ENCODE results near the gene STX4.
A peak's percentile ranks its signal among the peaks of the same experiment; 100 is the strongest.

STX4 gene

GRCh38 chr16:31032736-31033708 is at the start of gene STX4:
STX4 (plus strand) TSS chr16:31033558; CDS start chr16:31033806, 248 bp downstream.
- peak; percentile 97 to 98 for DNase-seq
- no peaks in the 10 kb centered on the region for H3K27me3 ChIP-seq
- TF ChIP-seq CTCF (IDR thresholded peaks at IDR 0.05): peak in 1 of 2 experiments; percentile 5
- no peaks in the 10 kb centered on the region for H3K9me3 ChIP-seq
- H3K4me1 ChIP-seq: peaks cover 0 to 22% (median 12%) of the 10 kb centered on the region in 4 donors
- intact Hi-C loops (cut with DNase I; ENCODE audit: low total_unique reads): loop anchor here (5.0 kb wide), 1 partner anchor 36 kb away; no protein-coding TSS in a partner anchor
- H3K4me3 ChIP-seq: peak within 1 kb of the TSS; percentile 83 to 99
- peak within 1 kb of the TSS; percentile 92 to 93 for H3K27ac ChIP-seq
- peaks cover 2 to 25% (median 21%) of the 10 kb centered on the region in 3 donors for H3K36me3 ChIP-seq

- Histone ChIP-seq H3K4me1 (peaks cover 0 to 15% (median 11%) of the 10 kb centered on the region in 4 donors), H3K27me3 (no peaks in the 10 kb centered on the region), H3K27ac (no peak overlapping the region), H3K36me3 (peaks cover 16 to 68% (median 46%) of the 10 kb centered on the region in 3 donors), H3K4me3 (no peak overlapping the region), H3K9me3 (no peaks in the 10 kb centered on the region)
- DNase-seq: no peak
- intact Hi-C loops (cut with DNase I; ENCODE audit: low total_unique reads): loop anchor here (10.0 kb wide), 3 partner anchors 161 to 891 kb away; partner anchors contain the start of gene ZNF267
- TF ChIP-seq CTCF (IDR thresholded peaks at IDR 0.05): no peak
Measured at GRCh38 chr16:30983898-30984610, 49.3 kb upstream of the STX4 start.

GRCh38 chr16:30984669-30985400 is 48.5 kb upstream of the STX4 start, which contains the start of gene HSD3B7:
HSD3B7 (plus strand) TSS chr16:30985207; CDS start chr16:30985659, 452 bp downstream.
- intact Hi-C loops (cut with DNase I; ENCODE audit: low total_unique reads): loop anchor here (1.0 to 10.0 kb wide), 5 partner anchors 87 to 890 kb away; partner anchors contain the start of genes ZNF267, ZNF646 and ZNF668
- Histone ChIP-seq H3K4me3 (peak within 1 kb of the TSS; percentile 40 to 55), H3K36me3 (peaks cover 9 to 60% (median 38%) of the 10 kb centered on the region in 3 donors), H3K27ac (peak within 1 kb of the TSS in 1 of 2 donors; percentile 33), H3K9me3 (no peaks in the 10 kb centered on the region), H3K27me3 (no peaks in the 10 kb centered on the region), H3K4me1 (peaks cover 0 to 15% (median 11%) of the 10 kb centered on the region in 4 donors)
- peak; percentile 91 to 93 for DNase-seq
- TF ChIP-seq CTCF (IDR thresholded peaks at IDR 0.05): peak; percentile 92 to 95

- no peak for TF ChIP-seq CTCF (IDR thresholded peaks at IDR 0.05)
- no peaks in the 10 kb centered on the region for H3K27me3 ChIP-seq
- intact Hi-C loops (cut with DNase I; ENCODE audit: low total_unique reads): loop anchor here (1.0 to 10.0 kb wide), 5 partner anchors 87 to 889 kb away; partner anchors contain the start of genes ZNF267, ZNF646 and ZNF668
- peaks cover 3 to 53% (median 30%) of the 10 kb centered on the region in 3 donors for H3K36me3 ChIP-seq
- peak overlapping the region; percentile 40 to 55 for H3K4me3 ChIP-seq
- no peaks in the 10 kb centered on the region for H3K9me3 ChIP-seq
- peak overlapping the region in 1 of 2 donors; percentile 33 for H3K27ac ChIP-seq
- DNase-seq: peak in 1 of 2 donors; percentile 48
- peaks cover 0 to 15% (median 11%) of the 10 kb centered on the region in 4 donors for H3K4me1 ChIP-seq
Measured at GRCh38 chr16:30985401-30986128, 47.8 kb upstream of the STX4 start.
